GM19240 (cell line): ENCODE measurements around the gene ARHGEF17.

ENCODE experiments used
- DNase-seq: peaks from one replicate; pipeline ENCODE4 v3.0.0; 2011; ENCODE audit warnings: low spot score; ENCODE audit not compliant: insufficient read length

Gene ARHGEF17

DNA sequence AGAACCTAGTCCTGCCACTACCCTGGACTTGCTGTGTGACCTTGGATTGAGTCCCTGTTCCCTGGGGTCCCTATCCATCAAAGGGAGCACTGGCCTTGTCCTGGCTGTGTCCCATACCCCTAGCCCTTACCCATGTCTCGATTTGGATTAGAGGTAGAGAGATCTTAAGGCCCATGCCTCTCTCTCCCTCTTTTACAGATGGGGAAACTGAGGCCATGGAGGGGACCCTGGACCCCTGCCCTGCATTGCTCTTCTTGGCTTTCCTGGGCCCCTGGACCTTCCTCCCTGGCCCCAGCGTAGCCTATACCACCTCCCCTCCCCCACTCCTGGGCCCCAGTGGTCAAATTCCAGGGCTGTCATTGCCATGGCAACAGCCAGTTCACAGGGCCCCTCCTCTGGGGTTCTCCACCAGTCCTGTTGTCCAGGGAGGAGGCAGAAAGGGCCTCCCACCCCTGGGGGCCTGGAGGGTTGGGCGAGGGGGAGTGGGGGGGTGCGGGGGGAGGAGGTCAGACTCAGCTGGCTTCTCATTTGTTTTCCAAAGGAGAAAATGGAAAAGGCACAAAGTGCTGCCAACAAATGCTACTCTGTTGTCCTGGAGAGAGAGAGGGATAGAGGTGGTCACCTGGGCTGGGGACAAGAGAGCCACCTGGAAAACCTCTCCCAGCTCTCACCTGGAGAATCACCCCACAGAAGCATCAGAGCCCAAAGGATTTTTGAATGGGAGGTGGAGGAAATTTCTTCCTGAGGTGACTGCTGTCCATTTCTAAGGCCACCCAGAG lies 23.3 kb downstream of the ARHGEF17 start:
- DNase-seq = no peak

DNA sequence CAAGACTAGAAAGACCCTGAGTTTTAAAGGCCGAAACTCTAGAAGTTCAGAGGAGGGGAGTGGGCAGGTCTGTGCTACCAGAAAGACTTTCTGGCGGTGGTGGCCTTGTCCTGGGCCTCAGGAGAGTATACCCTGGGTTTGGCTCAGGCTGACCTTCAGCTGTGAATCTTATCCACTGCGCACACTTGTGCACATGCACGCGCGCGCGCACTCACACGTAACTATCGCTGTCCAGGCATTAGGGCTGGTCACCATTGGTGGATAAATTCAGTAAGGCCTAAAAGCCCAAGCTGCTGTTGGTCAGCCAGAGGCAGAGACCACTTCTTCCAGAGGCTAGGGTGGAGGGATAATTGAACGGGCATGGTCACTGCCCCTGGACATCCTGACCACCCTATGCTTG lies 25.1 kb downstream of the ARHGEF17 start:
- DNase-seq = no peak

DNA sequence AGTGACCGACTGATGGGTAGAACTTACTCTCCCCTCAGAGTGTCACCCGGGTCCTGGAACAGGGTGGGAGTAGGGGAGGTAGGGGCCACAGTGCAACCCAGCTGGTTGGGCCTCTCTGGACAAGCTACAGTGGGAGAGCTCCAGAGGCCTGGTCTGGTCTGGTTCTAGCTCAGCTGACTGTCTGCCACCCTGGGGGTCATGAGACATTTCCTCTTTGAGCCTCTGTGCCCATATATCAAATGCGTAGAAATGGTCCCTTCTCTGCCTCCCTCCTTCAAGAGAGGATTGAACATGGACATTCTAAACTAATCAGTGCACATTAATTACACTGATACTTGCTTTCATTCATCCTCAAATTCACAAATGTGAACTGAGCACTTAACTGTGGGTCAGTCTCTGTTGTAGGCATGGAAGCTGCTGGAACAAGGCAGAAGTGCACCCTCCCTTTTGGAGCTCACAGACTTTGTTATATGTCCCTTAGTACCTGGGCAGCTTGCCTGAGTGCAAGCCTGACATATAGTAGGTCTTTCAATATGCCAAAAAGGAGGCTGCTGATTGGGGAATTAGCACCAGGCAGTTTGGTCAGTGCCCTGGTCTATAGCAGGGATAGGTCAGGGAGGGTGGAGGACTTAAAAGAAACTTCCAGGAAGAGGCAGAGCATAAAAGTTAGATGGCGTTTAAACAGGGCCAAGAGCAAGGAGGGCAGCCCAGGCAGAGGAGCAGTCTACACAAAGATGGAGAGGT lies 25.7 kb downstream of the ARHGEF17 start:
- DNase-seq = no peak

DNA sequence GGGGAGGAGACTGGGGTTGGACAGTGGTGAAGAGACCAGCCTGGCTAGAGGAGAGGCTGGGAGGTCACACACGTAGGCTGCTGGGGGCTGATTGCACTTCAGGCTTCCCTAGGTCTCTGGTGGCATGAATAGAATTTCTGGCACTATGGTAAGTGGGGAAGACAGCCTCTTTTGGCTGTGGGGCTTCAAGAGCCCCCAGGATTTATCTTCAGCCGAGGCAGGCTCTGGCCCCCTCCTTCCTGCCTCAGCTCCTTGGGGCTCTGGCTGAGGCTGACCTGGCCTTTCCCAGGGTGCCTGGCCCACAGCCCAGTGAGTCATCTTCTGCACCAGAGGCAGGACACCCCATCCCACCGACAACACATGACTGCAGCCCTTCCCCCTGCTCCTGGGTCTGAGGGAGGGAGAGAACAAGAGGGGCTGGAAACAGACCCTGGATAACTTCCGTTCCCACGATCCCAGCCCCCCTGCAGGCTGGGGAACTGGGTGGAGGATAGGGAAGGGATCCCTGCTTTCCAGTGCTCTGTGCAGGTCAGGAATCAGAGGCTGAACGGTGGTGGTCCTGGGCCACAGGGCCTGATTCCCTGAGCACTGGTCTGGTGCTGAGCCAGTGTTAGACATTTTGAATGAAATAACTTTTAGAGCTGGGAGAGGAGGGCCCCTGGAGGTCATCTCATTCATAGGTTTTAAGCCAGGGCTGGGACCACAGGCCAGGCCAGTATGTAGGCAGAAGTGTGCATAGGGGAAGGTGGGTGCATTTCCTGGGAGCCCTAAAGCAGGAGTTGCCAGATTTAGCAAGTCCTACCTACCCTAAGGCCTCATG lies 26.5 kb downstream of the ARHGEF17 start:
- no peak for DNase-seq

DNA sequence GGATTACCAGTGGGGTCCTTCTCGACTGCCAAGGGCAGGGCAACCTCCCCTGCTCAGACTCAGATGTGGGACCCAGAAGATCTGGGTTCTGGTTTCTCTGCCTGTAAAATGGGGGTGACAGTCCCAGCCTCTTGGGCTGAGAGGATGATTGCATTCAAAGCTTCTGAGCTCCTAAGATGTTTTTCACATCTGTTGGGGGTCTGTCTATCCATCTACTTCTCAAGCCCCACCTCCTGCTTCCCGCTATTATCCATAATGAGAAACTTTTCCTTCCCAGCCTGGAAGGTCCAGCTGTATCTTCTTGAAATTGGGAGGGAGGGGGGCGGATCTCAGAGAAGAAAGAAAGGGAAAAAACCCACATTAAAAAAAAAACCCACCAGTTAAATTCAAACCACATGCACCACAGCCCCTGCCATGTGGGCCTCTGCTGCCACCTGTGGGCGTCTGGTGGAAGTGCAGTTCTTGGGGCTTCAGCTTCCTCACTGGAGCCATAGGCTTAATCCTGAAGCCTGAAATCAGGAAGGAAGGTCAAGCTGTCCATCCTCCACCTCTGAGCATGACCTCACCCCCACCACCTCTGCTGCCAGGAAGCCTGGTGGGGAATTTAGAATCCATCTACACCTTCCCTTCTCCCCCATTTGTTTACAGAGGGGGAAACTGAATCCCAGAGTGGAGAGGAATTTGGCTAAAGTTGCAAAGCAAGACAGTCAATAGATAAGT lies 27.3 kb downstream of the ARHGEF17 start:
- peak; percentile 90 for DNase-seq

DNA sequence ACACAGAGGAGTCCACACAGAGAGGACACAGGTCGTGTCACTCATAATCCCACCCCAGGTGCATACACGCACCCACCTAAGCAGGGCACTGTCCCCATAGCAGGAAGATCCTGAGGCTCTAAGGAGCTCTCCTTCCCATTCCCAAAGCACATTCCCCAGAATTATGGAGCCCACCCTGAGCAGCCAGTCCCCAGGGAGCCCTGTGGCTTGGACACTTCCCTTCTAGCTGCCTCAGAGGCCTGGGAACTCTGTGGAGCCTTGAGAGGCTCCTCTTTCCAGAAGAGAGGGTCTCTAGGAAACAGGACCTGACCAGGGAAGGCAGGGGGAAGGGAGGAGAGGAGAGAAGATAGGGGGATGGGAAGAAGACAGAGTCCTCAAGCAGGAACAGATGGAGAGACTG lies 29.8 kb downstream of the ARHGEF17 start:
- DNase-seq = no peak

DNA sequence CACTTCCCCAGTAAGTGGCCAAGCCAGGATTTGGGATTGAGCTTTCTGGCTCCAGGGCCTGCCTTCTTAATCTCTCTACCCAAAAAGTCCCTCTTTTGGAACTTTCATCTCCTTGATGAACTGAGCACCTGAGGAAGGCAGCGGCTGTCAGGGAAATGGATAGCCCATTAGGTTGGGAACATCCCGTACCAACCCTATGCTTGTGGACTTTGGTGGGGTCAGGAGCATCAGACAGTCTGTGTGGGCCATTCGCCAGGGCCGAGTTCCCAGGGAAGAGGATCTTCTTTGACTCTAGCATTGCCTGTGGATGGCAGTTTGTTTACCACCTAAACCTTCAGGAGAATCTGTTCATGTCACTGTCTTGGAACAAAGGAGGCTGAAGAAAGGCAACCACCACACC lies 30.2 kb downstream of the ARHGEF17 start:
- DNase-seq = no peak

DNA sequence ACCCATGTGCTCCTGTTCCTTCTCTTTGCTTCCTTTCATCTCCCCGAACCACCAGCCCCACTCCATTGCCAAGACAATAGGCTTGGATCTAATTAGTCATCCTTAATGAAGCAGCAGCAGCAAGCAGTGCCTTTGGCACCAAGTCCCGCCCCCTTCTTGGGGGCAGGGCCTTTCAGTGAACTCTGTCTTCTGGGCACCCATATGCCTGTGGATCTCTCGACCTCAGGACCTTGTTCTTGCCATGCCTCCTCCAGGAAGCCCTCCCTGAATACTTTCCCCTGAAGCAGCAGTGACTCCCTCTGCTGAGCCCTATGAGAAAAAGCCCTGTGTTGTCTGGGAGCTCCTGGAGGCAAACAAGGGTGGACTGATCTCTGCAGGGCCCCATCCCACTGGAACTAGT lies 32.1 kb downstream of the ARHGEF17 start:
- DNase-seq = no peak

DNA sequence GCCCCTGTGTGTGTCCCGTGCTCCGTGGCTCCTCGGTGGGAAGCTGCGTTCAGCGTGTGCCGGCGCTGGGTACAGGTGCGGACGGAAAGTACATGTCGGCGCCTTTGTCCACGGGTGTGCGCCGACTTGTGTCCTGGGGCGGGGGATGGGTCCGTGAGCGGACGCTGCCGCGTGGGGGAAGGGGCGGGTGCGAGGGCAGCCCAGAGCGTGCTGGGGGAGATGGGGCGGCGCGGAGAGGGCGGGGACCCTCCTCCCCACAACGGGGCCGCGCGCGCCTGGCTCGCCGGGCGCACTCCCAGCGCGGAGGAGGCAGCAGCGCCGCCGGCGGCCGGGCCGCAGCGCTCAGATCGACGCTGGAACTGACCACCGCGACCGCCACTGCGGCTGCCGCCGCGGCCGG lies 34.6 kb downstream of the ARHGEF17 start:
- DNase-seq = no peak

DNA sequence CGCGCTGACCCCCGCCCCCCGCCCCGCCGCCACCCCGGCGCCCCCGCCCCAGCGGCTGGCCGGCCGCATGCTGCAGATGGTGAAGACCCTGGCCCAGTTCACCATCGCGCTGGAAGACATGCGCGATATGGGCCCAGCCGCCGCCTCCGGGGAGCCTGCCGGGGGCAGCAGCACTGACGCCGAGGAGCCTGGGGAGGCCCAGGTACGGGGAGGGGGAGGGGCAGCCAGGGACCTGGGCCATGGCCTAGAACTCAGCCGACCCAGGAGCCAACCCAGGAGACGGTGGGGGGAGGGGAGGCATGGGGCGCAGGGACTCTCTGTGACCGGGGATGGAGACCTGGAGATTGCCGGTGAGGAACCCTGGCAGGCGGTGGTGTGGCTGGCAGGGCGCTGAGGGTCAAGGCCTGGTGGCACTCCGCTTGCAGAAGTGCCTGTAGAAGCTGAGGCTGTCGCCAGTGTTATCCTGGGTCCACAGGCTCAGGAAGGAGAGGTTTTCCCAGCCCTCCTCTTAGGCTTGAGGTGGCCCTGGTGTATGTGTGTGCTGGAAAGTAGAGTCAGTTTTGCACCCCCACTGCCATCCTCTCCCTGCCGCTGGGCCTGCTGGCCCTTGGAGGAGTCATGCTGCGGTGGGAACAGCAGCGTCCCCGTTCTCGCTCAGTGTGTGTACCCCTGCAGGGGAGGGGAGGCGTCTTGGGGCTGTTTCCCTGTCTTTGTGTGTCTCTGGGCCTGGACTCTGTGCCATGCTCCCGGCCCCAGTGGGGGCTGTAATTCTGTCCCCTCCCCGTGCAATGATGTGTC lies 35.2 kb downstream of the ARHGEF17 start:
- DNase-seq = no peak

DNA sequence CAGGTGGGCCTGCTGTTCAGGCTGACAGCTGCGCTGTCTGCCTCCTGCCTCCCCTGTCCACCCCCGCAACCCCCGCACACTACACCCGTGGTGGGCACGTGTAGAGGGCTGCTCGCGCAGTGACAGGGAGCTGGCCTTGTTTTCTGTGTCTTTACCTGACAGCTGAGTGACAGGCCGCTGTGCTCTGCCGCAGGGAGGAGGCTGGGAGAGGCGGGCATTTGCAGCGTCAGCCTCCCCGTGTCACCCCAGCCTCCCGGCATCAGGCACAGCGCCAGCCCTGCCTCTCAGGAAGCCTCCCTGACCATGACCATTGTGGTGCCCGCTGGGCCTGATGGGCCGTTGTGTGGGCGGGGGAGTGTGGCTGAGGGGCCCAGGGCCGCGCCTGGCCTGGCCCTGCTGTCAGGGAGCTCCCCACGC lies 36.1 kb downstream of the ARHGEF17 start:
- DNase-seq = no peak

DNA sequence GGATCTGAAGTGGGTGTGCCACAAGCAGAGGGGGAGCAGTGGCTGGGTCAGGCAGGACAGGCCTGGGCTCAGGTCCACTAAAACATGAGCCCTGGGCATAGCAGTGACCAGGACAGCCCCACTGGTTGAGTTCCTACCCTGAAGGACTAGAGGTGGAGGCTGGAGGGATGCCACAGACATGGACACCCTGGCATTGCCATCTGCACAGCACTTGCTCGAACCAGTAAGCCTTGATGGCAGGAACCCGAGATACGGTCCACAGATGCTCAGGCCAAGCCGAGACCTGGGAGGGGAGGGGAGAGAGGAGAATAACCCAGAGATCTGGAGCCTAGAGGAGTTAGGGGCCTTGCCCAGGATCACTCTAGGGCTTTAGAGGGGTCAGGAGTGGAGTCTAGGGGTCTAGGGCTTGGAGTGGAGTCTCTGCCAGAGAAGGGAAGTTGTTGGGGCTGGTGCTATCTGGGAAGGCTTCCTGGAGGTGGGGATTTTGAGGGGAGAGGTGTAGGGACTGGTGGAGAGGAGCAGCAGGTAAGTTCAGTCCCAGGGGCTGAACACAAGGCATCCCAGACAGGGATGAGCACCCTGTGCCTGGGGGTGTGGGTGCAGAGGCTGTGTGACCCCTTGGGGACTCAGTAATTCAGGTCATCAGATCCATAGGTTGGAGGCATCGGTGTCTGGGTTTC lies 37.5 kb downstream of the ARHGEF17 start:
- no peak for DNase-seq

DNA sequence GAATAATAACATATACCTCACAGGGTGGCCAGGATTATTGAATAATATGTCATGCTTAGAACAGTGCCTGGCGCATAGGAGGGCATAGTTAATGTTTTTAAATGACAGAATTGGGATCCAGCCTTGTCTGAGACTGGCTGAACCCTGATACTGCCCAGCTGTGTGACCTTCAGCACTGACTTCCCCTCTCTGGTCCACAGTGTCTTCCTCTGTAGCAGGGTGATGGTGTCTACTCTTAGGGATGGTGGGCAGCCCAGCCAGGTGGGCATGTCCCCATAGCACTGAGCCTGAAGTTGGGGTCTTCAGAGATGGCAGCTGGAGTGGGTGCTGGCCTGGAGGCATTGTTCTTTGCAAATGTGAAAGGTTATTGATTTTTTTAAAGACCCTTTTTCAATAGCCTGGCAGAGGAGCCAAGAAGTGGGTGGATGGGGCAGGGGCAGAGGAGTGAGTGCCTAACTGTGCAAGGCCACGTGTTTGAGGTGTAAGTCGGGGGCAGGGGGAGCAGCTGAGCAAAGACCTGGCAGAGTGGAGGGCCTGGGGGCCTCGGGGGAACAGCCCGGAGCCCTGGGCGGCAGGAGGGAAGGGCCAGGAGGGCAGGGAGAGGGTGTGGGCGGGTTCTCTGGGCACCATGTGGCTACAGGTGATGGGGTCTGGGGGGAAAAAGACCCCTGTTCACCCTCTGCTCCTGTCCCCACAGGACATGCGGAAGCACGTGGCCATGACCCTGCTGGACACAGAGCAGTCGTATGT lies 38.3 kb downstream of the ARHGEF17 start:
- DNase-seq = no peak

DNA sequence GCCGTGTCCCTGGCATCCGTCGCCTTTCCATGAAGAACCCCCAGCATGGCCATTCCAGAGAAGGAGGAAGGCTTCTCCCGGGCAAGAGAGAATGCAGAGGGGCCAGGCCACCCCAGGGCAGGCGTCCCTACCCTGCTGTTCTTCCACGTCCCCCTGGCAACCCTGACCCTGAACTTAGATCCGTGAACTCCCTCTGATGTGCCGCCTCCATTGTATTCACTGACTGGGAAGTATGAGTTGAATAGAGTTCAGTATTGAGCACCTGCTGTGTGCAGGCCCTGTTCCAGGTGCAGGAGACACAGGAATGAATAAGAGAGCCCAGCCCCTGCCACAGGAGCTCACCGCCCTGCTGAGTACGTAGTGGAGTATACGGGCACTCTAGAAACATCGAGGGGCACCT lies 39.0 kb downstream of the ARHGEF17 start:
- no peak for DNase-seq

DNA sequence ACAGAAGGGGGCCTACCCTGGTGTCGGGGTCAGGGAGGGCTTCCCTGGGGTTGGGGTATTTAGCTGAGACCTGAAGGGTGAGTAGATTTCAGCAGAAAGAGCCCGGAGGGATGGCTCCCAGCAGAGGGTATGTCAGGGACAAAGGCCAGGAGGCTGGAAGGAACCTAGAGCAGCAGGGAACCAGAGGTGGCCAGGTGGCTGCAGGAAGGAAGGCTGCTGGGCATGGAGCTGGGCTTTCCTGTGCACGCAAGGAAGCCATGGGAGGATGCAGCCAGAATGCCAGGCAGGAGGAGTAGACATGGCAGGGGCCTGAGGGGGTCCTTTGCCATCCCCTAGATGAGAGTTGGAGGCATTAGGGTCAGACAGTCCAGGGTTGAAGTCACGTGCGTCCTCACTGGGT lies 40.8 kb downstream of the ARHGEF17 start:
- DNase-seq = no peak

DNA sequence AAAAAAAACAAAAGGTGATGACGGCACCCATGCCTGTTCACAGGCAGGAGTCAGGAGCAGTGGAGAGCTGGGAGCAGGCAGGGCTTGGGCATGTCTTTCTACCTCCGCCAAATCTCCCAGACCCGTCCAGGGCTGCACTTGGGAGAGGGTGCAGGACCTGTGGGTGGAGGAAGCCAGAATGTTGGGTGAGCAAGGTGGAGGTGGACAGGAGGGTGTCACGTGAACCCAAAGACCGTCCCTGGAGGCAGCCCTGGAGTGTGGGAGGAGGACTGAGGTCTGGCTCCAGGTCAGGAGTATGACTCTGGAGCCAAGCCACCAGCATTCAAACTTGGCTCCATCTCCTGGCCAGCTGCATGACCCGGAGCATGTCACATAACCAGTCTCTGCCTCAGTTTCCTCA lies 41.6 kb downstream of the ARHGEF17 start:
- no peak for DNase-seq

DNA sequence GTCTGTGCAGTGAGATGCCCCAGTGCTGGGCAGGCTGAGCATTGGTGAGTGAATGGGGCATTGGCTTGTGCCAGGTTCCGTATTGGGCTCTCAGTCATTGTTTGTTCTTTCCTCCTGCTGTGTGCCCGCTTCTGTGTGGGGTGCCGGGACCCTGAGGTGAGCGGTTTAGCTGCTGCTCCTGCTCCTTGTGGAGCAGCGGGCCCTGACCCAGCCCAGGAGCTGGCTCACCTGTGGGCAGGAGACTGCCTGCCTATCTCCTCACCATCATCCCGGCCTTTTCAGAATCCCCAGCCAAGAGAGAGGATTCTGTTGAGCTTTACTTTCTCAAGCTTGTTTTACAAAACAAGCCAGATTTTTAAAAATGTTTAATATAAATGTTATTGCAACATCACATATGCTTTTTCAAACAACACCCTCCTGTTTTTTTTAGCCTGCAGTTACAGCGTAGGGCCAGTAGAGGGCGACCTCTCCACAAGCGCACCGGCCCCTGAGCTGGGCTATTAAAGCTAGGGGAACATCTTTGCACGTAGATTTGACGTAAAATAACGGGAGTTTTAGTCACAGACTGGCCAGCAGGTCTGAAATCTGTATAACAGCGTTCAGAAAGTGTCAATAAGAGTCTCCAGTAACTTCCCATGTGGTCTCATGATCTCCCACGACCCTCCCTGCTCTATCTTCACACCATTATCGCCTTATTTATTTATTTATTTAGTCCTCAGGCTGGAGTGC lies 43.0 kb downstream of the ARHGEF17 start:
- DNase-seq = peak; percentile 94

DNA sequence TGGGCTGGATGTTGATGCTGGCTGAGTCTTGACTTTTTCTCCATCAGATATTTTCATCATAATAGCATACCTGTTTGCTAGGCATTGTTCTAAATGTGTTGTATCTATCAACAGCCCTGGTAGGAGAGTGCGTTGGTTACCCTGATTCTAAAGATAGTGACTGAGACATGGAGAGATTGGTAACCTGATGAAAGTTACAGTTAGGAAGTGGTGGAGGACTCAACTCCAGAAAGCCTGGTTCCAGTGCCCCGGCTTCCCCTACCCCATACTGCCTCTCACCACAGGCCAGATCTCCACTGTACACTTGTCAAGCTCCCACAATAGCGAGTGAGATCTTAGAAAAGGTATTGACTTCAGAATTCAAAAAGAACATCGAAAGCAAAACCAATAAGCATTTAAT lies 45.3 kb downstream of the ARHGEF17 start:
- DNase-seq = no peak

DNA sequence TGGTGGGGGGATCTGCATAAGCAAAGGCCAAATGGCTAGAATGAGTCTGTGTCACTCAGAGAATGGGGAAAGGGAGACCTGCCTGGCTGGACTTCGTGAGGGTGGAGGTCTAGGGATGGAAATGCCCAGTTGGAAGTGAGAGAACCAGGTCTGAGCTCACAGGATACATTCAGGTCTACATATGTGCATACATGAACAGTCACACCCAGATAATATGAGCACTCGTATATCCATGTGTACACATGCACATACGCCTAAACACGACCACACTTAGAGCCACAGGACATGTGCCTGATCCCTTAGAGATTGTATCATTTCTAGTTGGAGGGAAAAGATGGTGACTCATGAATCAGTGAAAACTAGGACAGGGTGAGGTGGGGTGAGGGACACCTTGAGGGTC lies 47.0 kb downstream of the ARHGEF17 start:
- DNase-seq = no peak
